Spleen (tissue), 7 donors: ENCODE measurements around the gene KLHDC9.

Experiments
- CTCF ChIP-seq, 11 experiments: fragments of 200-600 bp in 7 of 11; fragments of 450-650 bp in 4 of 11; sonication (generic) in 4 of 11; IDR thresholded peaks in 8 of 11; conservative IDR thresholded peaks in 3 of 11; 1 replicate in 7 of 11; 2 replicates in 4 of 11; pipeline versions ENCODE4 v1.4.0 to v1.8.0; 2016 to 2021; ENCODE audit warnings: antibody characterized with exemption in 11 of 11, inconsistent platforms in 4 of 11, mild to moderate bottlenecking in 1 of 11
- POLR2AphosphoS5 ChIP-seq, 3 donors: sonication (generic); formaldehyde crosslinking; IDR thresholded peaks; one replicate each; pipeline ENCODE4 v1.5.1; 2017; ENCODE audit warnings: antibody characterized with exemption in 3 of 3
- donor health status: DM: no; HTN: no; CAD: no; lungs with moderate emphysema.
- donor health status: DM: no; HTN: no; CAD: no.
- donor health status: DM: no; HTN: no; CAD: no.

DNA sequence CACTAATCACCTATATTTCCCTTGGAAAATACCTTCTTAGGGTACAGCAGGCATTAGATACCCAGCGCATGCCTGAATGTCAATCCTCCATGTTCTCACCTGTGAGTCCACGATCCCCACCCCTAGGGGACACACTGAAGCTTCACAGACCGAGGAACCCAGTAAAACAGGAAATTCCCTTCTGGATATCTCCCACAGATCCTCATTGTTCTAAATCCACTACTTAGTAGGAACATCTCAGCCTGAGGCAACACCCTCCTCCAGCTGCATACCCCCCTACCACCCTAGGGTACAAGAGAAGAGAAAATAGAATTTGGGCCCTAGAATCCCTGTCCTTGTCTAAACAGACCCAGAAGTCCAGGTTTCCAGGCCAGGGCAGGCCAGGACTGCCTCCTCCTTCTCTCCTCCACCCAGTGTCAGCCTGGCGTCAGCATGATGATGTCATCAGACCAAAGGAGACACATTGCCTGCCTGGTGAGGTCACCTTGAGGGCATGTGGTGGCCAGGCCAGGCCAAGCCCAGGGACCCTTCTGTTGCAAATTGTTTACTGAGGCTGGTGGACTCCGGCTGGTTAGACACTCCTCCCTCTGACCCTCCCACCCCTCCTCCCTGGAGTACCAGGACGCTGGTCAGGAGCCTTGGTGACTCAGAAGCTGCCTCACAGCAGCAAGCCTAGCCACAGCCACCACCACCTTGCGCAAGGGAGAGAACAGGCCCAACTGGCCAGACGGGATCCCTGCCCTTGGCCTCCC is 15.0 kb upstream of the KLHDC9 start:
- no peak for TF ChIP-seq CTCF (IDR thresholded peaks at IDR 0.05 in 8 of 11, conservative IDR thresholded peaks at IDR 0.05 in 3 of 11)
- peak in 1 of 3 donors; percentile 36 for TF ChIP-seq POLR2AphosphoS5 (IDR thresholded peaks at IDR 0.05)
